K562 (cell line): ENCODE measurements around the gene SERTAD1. TPM values are rescaled to one million over a fixed set of nuclear protein-coding genes. Genes with fewer than 3 reads are reported as not detected.

Experiments
- ARNT ChIP-seq, 2 experiments: fragments of 450-650 bp; IDR thresholded peaks; 2 replicates each; pipeline ENCODE4 v1.6.1; 2016; ENCODE audit warnings: mild to moderate bottlenecking in 1 of 2
- BACH1 ChIP-seq: fragments of 200-800 bp; sonication (Bioruptor generic); IDR thresholded peaks from 2 replicates; pipeline ENCODE4 v1.6.1; 2016; ENCODE audit warnings: missing genetic modification characterization, missing compliant biosample characterization
- EGR1 ChIP-seq: fragments of 450-650 bp; conservative IDR thresholded peaks from 2 replicates; pipeline ENCODE4 v1.6.1; 2017; ENCODE audit warnings: mild to moderate bottlenecking
- EZH2 ChIP-seq: IDR thresholded peaks from 2 replicates; pipeline ENCODE4 v1.6.1; 2012; ENCODE audit warnings: low read depth, mild to moderate bottlenecking, inconsistent platforms, low read length, borderline replicate concordance
- ILK ChIP-seq: fragments of 450-650 bp; IDR thresholded peaks from 2 replicates; pipeline ENCODE4 v1.6.1; 2016; ENCODE audit warnings: missing genetic modification characterization, low read depth, mild to moderate bottlenecking, missing compliant biosample characterization, moderate library complexity, borderline replicate concordance
- MEF2D ChIP-seq: conservative IDR thresholded peaks from 2 replicates; pipeline ENCODE4 v1.6.1; 2016; ENCODE audit warnings: low read depth, missing genetic modification characterization, missing compliant biosample characterization
- NELFE ChIP-seq: IDR thresholded peaks from 2 replicates; pipeline ENCODE4 v1.6.1; 2011; ENCODE audit warnings: mild to moderate bottlenecking; ENCODE audit not compliant: insufficient read depth, insufficient read length
- PCBP1 ChIP-seq: fragments of 200-400 bp; formaldehyde crosslinking; IDR thresholded peaks from 2 replicates; pipeline ENCODE4 v1.6.1; 2018; ENCODE audit warnings: mild to moderate bottlenecking, low read depth, low read length; ENCODE audit not compliant: poor library complexity, severe bottlenecking
- PHF20 ChIP-seq: fragments of 450-650 bp; IDR thresholded peaks from 2 replicates; pipeline ENCODE4 v1.6.1; 2018; ENCODE audit not compliant: partially characterized antibody
- RAD21 ChIP-seq, 2 experiments: fragments of 250-450 bp in 1 of 2; fragments of 450-650 bp in 1 of 2; sonication (Bioruptor Pico) in 1 of 2; formaldehyde crosslinking in 1 of 2; IDR thresholded peaks in 1 of 2; conservative IDR thresholded peaks in 1 of 2; 2 replicates each; pipeline versions ENCODE4 v1.4.0 to v1.8.0; 2020 to 2022; ENCODE audit warnings: mild to moderate bottlenecking in 2 of 2, moderate library complexity in 1 of 2
- RNF2 ChIP-seq: sonication (generic); IDR thresholded peaks from 2 replicates; pipeline ENCODE4 v1.6.1; 2016
- SIRT6 ChIP-seq: IDR thresholded peaks from one replicate; pipeline ENCODE4 v1.6.1; 2012; ENCODE audit warnings: low read depth, mild to moderate bottlenecking, control low read depth, inconsistent platforms, low read length, moderate library complexity
- SP1 ChIP-seq: sonication (generic); formaldehyde crosslinking; IDR thresholded peaks from 2 replicates; pipeline ENCODE4 v1.8.1; 2022; ENCODE audit warnings: mild to moderate bottlenecking, missing genetic modification reagents
- SP2 ChIP-seq: IDR thresholded peaks from 2 replicates; pipeline ENCODE4 v1.6.1; 2011; ENCODE audit warnings: mild to moderate bottlenecking, low read depth, low read length, moderate library complexity; ENCODE audit not compliant: poor library complexity, severe bottlenecking; ENCODE audit errors: extremely low read depth
- YBX1 ChIP-seq: fragments of 450-650 bp; IDR thresholded peaks from 2 replicates; pipeline ENCODE4 v1.7.1; 2016; ENCODE audit warnings: mild to moderate bottlenecking
- ZNF766 ChIP-seq: fragments of 200-800 bp; sonication (Bioruptor generic); conservative IDR thresholded peaks from 2 replicates; pipeline ENCODE4 v1.6.1; 2016; ENCODE audit warnings: missing genetic modification characterization, missing compliant biosample characterization
- polyA plus RNA-seq, 8 experiments: library from polyadenylated mRNA; depleted of rRNA in 4 of 8; stranded (reverse) in 5 of 8; unstranded in 3 of 8; fragments of >200 nt; fragmentation: Nextera tagmentation in 2 of 8; fragmentation: Illumina TruSeq in 1 of 8; extraction: Ambion mirVana in 2 of 8; extraction: Trizol in 1 of 8; gene quantifications; 2 replicates each; pipeline versions ENCODE4 v1.2.1 to v1.2.3, GENCODE V29; 2011 to 2014; ENCODE audit warnings: inconsistent platforms in 1 of 8, missing spikeins in 1 of 8
- total RNA-seq, 7 experiments: library from RNA; depleted of rRNA in 6 of 7; stranded (reverse); fragments of >200 nt in 6 of 7; fragmentation: Illumina TruSeq in 2 of 7; extraction: Trizol in 2 of 7; gene quantifications; 2 replicates each; pipeline versions ENCODE4 v1.2.1 to v1.2.3, GENCODE V29; 2011 to 2021; ENCODE audit warnings: low replicate concordance in 1 of 7
- TF ChIP-seq, protein P1 (sequence below): fragments of 250-450 bp; sonication (Bioruptor Pico); IDR thresholded peaks from 2 replicates; pipeline ENCODE4 v1.4.0; 2020; ENCODE audit warnings: mild to moderate bottlenecking
- TF ChIP-seq, protein P2 (sequence below): sonication (generic); formaldehyde crosslinking; IDR thresholded peaks from 2 replicates; pipeline ENCODE4 v1.8.1; 2022; ENCODE audit warnings: missing genetic modification reagents
- TF ChIP-seq, protein P3 (sequence below): fragments of 450-650 bp; IDR thresholded peaks from 2 replicates; pipeline ENCODE4 v1.6.1; 2016; ENCODE audit warnings: low read depth

Gene SERTAD1
- total and polyA plus RNA-seq, 9 of the 15 experiments (the other 6 are each of a cell fraction or from before 2014, with no cell fraction given) = 0.15 to 8.7 (median 4.9) TPM

DNA sequence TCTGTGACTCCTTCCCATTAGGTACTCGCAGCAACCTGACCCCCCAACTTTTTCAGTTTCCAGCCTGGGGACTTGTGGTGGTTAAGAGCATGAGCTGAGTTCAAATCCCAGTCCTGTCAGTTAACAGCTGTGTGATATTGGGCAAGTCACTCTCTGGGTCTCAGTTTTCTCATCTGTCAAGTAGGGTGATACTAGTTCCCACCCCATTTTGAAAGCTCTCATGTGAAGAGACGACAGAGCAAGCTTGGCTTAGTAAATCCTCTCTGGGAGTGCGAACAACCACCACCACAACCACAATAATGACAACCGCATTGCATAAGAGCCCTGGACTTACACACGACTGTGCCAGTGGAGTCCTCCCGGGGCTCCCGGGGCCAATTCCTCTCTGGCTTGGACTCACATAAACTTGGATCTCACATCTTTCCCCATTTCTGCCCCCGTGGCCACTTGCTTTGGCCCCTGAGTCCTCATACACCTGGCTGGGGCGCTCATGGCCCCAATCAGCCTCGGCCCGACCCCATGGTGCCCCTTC lies 39.3 kb upstream of the SERTAD1 start (continued):
- TF ChIP-seq, protein P1, sequence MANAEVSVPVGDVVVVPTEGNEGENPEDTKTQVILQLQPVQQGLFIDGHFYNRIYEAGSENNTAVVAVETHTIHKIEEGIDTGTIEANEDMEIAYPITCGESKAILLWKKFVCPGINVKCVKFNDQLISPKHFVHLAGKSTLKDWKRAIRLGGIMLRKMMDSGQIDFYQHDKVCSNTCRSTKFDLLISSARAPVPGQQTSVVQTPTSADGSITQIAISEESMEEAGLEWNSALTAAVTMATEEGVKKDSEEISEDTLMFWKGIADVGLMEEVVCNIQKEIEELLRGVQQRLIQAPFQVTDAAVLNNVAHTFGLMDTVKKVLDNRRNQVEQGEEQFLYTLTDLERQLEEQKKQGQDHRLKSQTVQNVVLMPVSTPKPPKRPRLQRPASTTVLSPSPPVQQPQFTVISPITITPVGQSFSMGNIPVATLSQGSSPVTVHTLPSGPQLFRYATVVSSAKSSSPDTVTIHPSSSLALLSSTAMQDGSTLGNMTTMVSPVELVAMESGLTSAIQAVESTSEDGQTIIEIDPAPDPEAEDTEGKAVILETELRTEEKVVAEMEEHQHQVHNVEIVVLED (CRISPR knock-in tag) = no peak
- TF ChIP-seq RNF2 (no peak), YBX1 (no peak), EZH2 (no peak), MEF2D (tag) (no peak), PCBP1 (no peak), NELFE (no peak), PHF20 (peak; percentile 78), SP2 (no peak), EGR1 (peak; percentile 3; the same call in 1 of the 2 replicates), ZNF766 (CRISPR knock-in tag) (no peak), RAD21 (CRISPR knock-in tag; conservative IDR thresholded peaks at IDR 0.05 in 1 of 2, IDR thresholded peaks at IDR 0.05 in 1 of 2) (no peak), SIRT6 (no peak), SP1 (CRISPR knock-in tag) (no peak; the same call in 1 of the 2 replicates), ILK (tag) (no peak), BACH1 (tag) (no peak), ARNT (IDR thresholded peaks at IDR 0.05) (no peak; a peak in 1 of 4 replicates)
- TF ChIP-seq, protein P2, sequence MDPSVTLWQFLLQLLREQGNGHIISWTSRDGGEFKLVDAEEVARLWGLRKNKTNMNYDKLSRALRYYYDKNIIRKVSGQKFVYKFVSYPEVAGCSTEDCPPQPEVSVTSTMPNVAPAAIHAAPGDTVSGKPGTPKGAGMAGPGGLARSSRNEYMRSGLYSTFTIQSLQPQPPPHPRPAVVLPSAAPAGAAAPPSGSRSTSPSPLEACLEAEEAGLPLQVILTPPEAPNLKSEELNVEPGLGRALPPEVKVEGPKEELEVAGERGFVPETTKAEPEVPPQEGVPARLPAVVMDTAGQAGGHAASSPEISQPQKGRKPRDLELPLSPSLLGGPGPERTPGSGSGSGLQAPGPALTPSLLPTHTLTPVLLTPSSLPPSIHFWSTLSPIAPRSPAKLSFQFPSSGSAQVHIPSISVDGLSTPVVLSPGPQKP (CRISPR knock-in tag) = no peak
- TF ChIP-seq, protein P3, sequence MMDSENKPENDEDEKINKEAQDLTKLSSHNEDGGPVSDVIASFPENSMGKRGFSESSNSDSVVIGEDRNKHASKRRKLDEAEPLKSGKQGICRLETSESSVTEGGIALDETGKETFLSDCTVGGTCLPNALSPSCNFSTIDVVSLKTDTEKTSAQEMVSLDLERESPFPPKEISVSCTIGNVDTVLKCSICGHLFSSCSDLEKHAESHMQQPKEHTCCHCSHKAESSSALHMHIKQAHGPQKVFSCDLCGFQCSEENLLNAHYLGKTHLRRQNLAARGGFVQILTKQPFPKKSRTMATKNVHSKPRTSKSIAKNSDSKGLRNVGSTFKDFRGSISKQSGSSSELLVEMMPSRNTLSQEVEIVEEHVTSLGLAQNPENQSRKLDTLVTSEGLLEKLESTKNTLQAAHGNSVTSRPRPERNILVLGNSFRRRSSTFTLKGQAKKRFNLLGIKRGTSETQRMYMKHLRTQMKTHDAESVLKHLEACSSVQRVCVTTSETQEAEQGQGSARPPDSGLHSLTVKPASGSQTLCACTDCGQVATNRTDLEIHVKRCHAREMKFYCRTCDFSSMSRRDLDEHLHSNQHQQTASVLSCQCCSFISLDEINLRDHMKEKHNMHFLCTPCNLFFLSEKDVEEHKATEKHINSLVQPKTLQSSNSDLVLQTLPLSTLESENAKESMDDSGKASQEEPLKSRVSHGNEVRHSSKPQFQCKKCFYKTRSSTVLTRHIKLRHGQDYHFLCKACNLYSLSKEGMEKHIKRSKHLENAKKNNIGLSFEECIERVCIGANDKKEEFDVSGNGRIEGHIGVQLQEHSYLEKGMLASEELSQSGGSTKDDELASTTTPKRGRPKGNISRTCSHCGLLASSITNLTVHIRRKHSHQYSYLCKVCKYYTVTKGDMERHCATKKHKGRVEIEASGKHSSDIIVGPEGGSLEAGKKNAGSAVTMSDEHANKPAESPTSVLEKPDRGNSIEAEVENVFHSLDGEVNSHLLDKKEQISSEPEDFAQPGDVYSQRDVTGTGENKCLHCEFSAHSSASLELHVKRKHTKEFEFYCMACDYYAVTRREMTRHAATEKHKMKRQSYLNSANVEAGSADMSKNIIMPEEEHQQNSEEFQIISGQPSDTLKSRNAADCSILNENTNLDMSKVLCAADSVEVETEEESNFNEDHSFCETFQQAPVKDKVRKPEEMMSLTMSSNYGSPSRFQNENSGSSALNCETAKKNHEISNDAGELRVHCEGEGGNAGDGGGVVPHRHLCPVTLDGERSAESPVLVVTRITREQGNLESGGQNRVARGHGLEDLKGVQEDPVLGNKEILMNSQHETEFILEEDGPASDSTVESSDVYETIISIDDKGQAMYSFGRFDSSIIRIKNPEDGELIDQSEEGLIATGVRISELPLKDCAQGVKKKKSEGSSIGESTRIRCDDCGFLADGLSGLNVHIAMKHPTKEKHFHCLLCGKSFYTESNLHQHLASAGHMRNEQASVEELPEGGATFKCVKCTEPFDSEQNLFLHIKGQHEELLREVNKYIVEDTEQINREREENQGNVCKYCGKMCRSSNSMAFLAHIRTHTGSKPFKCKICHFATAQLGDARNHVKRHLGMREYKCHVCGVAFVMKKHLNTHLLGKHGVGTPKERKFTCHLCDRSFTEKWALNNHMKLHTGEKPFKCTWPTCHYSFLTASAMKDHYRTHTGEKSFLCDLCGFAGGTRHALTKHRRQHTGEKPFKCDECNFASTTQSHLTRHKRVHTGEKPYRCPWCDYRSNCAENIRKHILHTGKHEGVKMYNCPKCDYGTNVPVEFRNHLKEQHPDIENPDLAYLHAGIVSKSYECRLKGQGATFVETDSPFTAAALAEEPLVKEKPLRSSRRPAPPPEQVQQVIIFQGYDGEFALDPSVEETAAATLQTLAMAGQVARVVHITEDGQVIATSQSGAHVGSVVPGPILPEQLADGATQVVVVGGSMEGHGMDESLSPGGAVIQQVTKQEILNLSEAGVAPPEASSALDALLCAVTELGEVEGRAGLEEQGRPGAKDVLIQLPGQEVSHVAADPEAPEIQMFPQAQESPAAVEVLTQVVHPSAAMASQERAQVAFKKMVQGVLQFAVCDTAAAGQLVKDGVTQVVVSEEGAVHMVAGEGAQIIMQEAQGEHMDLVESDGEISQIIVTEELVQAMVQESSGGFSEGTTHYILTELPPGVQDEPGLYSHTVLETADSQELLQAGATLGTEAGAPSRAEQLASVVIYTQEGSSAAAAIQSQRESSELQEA = no peak
